Stimulated activated CD8-positive, alpha-beta memory T cell treated with anti-CD3 and anti-CD28 coated beads, Interleukin-2, amount 100 ng/mL, for 1 hour (primary cell): Measurements from ENCODE around the gene CAPRIN2.
A peak's percentile ranks its signal among the peaks of the same experiment; 100 is the strongest.

Source experiments
- DNase-seq, 2 donors: peaks; one replicate each; pipeline ENCODE4 v3.0.0-alpha.2; 2020; ENCODE audit warnings: low read depth in 2 of 2

The CAPRIN2 gene

GRCh38 chr12:30698346-30698745, 56.4 kb downstream of the CAPRIN2 start:
- no peak for DNase-seq

- no peak for DNase-seq
Measured at GRCh38 chr12:30696943-30697342, 57.8 kb downstream of the CAPRIN2 start.

GRCh38 chr12:30696486-30696885, 58.3 kb downstream of the CAPRIN2 start:
- no peak for DNase-seq

- no peak for DNase-seq
Measured at GRCh38 chr12:30696103-30696408, 58.7 kb downstream of the CAPRIN2 start.

GRCh38 chr12:30695199-30696102, 59.3 kb downstream of the CAPRIN2 start, which contains the start of gene IPO8:
TSS of gene IPO8 (minus strand) at chr12:30695869. CDS start at chr12:30695647, 222 bp downstream.
- DNase-seq: peak; percentile 67 to 75

GRCh38 chr12:30694412-30695198, 60.1 kb downstream of the CAPRIN2 start:
- no peak for DNase-seq

- no peak for DNase-seq
Measured at GRCh38 chr12:30692470-30692869, 62.3 kb downstream of the CAPRIN2 start.

GRCh38 chr12:30691122-30691879, 63.5 kb downstream of the CAPRIN2 start:
- DNase-seq: no peak

GRCh38 chr12:30687265-30687986, 67.3 kb downstream of the CAPRIN2 start:
- DNase-seq: no peak

- no peak for DNase-seq
Measured at GRCh38 chr12:30679241-30679640, 75.5 kb downstream of the CAPRIN2 start.

GRCh38 chr12:30678221-30678620, 76.5 kb downstream of the CAPRIN2 start:
- no peak for DNase-seq

- no peak for DNase-seq
Measured at GRCh38 chr12:30661210-30661609, 93.5 kb downstream of the CAPRIN2 start.
